BLaER1 (cell line): ENCODE measurements around the gene LMOD2.

Experiments used
- H3K27ac ChIP-seq: shearing (Covaris generic); formaldehyde crosslinking; 2 replicates; pipeline ENCODE4 v1.8.1; 2022
- H3K27me3 ChIP-seq: shearing (Covaris generic); formaldehyde crosslinking; 2 replicates; pipeline ENCODE4 v1.8.1; 2022
- H3K36me3 ChIP-seq: shearing (Covaris generic); formaldehyde crosslinking; 2 replicates; pipeline ENCODE4 v1.8.1; 2022
- H3K4me1 ChIP-seq: shearing (Covaris generic); formaldehyde crosslinking; 2 replicates; pipeline ENCODE4 v1.8.1; 2022
- H3K4me2 ChIP-seq: shearing (Covaris generic); formaldehyde crosslinking; 2 replicates; pipeline ENCODE4 v1.8.1; 2022
- H3K4me3 ChIP-seq: shearing (Covaris generic); formaldehyde crosslinking; 2 replicates; pipeline ENCODE4 v1.8.1; 2022
- H3K9ac ChIP-seq: shearing (Covaris generic); formaldehyde crosslinking; 2 replicates; pipeline ENCODE4 v1.8.1; 2022
- H3K9me3 ChIP-seq: shearing (Covaris generic); formaldehyde crosslinking; 2 replicates; pipeline ENCODE4 v1.8.1; 2022
- H4K20me1 ChIP-seq: shearing (Covaris generic); formaldehyde crosslinking; 2 replicates; pipeline ENCODE4 v1.8.1; 2022
- Cebpa-rat ChIP-seq: shearing (Covaris generic); IDR thresholded peaks from 2 replicates; pipeline ENCODE4 v1.8.1; 2022

LMOD2 gene

DNA sequence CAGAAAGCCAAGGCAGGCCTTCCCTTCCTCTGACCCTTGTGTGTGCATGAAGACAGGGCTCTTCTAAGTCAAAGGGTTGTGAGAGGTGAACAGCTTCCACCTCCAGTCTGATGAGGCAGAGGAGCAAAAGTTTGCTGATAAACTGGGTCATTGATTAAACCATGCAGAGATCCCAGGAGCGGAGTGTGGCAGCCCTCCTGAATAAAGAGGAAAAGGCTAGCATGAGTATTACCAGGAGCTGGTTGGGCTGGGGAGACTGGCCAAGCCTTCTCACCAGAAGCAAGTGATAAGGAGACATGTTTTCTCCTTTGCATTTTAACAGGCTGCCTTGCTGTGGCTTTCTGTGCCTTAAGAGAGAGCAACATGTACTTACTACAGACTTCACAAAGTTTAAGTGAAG lies 10.2 kb downstream of the LMOD2 start:
- Histone ChIP-seq H3K4me3 (no peak overlapping the region), H3K4me1 (no peaks in the 10 kb centered on the region), H3K9ac (no peak overlapping the region), H3K36me3 (no peaks in the 10 kb centered on the region), H3K27ac (no peak overlapping the region), H3K9me3 (no peaks in the 10 kb centered on the region), H3K4me2 (no peak overlapping the region), H3K27me3 (no peaks in the 10 kb centered on the region), H4K20me1 (no peaks in the 10 kb centered on the region)
- TF ChIP-seq Cebpa-rat: no peak

DNA sequence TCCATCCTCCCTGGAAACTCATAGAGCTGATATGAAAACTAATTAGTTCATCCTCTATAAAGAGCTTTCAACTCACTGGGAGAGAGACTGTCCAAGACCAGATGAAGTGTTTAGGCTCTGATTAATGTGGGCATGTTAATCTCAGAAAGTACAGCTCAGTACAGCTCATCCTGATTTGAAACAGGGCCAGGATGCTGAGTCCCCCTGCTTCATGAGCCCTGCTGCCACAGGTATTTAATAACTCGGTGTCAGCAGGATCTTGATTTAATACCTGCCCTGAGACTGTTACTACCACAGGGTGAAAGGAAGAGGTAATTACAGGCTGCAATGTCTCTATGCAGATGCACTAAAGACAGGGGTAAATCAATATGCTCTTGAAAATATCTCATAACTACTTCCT lies 10.8 kb downstream of the LMOD2 start:
- no peaks in the 10 kb centered on the region for H4K20me1 ChIP-seq
- H3K9me3 ChIP-seq: no peaks in the 10 kb centered on the region
- H3K4me1 ChIP-seq: no peaks in the 10 kb centered on the region
- H3K27ac ChIP-seq: no peak overlapping the region
- H3K4me2 ChIP-seq: no peak overlapping the region
- no peak overlapping the region for H3K4me3 ChIP-seq
- no peak for TF ChIP-seq Cebpa-rat
- H3K9ac ChIP-seq: no peak overlapping the region
- H3K27me3 ChIP-seq: no peaks in the 10 kb centered on the region
- no peaks in the 10 kb centered on the region for H3K36me3 ChIP-seq

DNA sequence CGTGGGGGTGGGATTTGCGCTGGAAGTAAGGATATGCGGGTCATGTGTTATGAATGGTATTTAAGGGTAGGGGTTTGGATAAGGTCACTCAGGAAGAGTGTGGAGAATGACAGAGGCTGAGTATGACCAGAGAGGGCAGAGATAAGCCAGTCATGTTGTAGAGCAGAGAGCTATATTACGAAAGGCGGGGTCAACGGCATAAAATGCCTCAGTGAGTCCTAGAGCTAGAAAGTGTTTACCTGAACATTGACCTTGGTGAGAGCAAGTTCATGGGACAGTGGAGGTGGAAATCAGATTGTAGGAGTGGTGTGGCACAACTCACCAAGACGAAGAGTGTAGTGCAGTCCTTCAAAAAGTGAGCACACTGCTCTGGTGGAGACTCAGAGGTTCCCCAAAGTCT lies 13.8 kb downstream of the LMOD2 start:
- H3K9ac ChIP-seq: no peak overlapping the region
- no peaks in the 10 kb centered on the region for H4K20me1 ChIP-seq
- H3K36me3 ChIP-seq: no peaks in the 10 kb centered on the region
- H3K4me2 ChIP-seq: no peak overlapping the region
- TF ChIP-seq Cebpa-rat: no peak
- H3K27me3 ChIP-seq: no peaks in the 10 kb centered on the region
- H3K4me3 ChIP-seq: no peak overlapping the region
- no peak overlapping the region for H3K27ac ChIP-seq
- no peaks in the 10 kb centered on the region for H3K4me1 ChIP-seq
- H3K9me3 ChIP-seq: no peaks in the 10 kb centered on the region

DNA sequence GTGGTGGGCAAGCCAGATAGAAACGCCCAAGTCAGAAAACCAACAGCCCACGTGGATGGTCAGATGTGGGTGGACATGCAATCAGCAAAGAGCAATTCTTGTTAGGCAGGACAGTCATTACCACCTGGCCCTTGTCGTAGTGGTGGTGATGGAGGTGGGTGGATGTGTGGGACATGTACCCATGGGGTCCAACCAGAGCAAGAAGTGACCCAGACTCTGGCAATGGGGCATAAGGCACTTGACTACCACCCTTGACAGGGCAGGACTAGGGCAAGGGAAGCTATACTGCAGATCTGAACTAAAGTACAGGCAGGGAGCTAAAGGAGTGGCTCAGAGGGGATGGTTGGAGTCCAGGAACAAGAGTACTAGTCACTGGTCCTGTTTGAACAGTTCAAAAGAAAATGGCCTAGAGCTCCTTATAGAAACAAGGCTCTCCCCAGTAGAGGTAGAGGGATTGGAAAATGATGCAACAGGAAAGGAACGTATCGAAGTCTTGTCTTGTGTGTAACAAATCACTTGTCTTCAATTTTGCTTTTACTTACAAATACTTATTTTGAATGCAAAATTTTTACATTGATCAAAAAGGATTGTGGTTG lies 17.6 kb downstream of the LMOD2 start:
- Histone ChIP-seq H4K20me1 (no peaks in the 10 kb centered on the region), H3K36me3 (no peaks in the 10 kb centered on the region), H3K4me3 (no peak overlapping the region), H3K27ac (no peak overlapping the region), H3K9me3 (no peaks in the 10 kb centered on the region), H3K4me1 (no peaks in the 10 kb centered on the region), H3K4me2 (no peak overlapping the region), H3K27me3 (no peaks in the 10 kb centered on the region), H3K9ac (no peak overlapping the region)
- no peak for TF ChIP-seq Cebpa-rat

DNA sequence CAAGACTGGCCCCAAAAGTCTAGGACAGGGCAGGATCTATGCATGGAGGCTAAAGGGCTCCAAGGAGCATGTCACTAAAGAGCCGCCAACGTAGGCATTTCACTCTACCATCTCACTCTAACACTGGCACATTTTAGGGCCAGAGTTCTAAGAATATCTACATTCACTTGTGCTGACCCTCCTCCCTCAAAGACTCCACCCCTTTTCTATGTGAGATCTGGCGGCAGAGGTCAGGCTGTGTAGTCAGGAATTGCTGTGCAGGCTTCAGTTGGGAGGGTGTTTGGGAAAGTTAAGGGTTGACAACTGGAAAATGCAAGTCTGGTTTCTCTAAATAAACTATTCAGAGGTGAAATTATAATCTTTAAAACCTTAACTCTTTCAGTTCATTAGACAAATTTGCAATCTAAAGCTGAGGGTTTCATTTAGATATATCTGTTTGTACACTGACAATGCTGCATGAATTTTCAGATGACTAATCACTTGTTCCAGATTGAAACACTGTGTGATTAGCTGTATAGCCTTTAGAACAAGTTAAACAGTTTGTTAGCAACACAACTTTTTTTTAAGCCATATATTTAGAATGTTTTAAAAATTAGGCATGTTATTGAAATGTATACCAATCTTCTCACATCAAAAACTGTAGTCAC lies 18.2 kb downstream of the LMOD2 start:
- no peaks in the 10 kb centered on the region for H3K9me3 ChIP-seq
- no peaks in the 10 kb centered on the region for H3K4me1 ChIP-seq
- no peaks in the 10 kb centered on the region for H3K36me3 ChIP-seq
- no peak overlapping the region for H3K27ac ChIP-seq
- H3K27me3 ChIP-seq: no peaks in the 10 kb centered on the region
- H3K4me3 ChIP-seq: no peak overlapping the region
- H3K9ac ChIP-seq: no peak overlapping the region
- no peaks in the 10 kb centered on the region for H4K20me1 ChIP-seq
- no peak overlapping the region for H3K4me2 ChIP-seq
- no peak for TF ChIP-seq Cebpa-rat

DNA sequence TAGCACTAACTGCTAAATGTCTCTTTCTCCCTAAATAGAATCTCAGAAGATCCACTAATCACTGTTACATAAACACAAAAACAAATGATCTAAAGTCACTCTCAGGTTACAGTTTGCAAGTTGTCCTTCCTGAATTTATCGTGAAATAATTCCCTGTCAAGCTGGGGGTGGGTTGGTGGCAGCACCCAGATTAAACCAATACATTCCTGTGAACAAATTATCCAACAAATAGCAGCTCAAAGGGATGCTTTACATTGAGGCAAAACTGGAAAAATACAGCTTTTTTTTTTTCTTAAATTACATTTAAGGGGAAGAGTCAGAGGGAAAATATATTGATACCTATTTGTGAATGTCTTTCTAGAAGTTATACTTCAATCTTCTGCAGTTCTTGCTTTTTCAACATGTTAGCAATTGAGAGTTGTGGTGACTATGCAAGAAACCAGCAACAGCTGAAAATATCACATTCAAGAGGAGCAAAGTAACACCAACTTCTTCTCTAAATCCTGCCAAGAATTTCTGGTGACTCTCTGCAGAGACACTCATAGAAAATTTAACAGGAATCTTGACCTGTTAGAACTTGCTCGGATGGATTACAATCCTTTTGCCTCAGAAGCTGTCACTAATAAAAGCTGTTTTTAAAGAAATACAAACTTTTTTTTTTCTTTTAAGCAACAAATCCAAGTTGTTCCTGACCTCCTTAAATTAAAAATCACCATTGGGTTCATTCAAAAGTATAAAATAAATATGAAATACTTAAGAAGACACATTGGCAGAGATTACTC lies 18.9 kb downstream of the LMOD2 start:
- no peaks in the 10 kb centered on the region for H3K27me3 ChIP-seq

DNA sequence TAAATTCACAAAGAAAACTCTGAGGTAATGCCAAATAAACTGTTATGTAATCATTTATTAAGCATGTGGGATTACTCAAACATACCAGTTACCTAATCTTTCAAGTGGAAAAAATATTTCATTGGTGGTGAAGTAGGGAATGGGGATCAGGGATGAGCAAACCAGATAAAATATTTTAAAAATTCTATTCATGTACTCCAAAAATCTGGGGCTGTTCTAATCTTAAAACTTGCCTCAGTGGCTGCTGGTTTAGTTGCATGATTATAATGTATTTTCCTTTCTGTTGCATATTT lies 19.5 kb downstream of the LMOD2 start:
- Histone ChIP-seq H3K27ac (no peak overlapping the region), H3K36me3 (peaks cover 7% of the 10 kb centered on the region; the same call in 1 of the 2 replicates), H4K20me1 (no peaks in the 10 kb centered on the region), H3K4me2 (no peak overlapping the region), H3K4me3 (no peak overlapping the region), H3K9ac (no peak overlapping the region), H3K9me3 (no peaks in the 10 kb centered on the region), H3K4me1 (no peaks in the 10 kb centered on the region), H3K27me3 (no peaks in the 10 kb centered on the region)
- TF ChIP-seq Cebpa-rat: no peak

More for the DNA sequence above, 18.9 kb downstream of the LMOD2 start:
- H3K4me2 ChIP-seq: no peak overlapping the region
- peaks cover 1% of the 10 kb centered on the region; the same call in 1 of the 2 replicates for H3K36me3 ChIP-seq
- H3K27ac ChIP-seq: no peak overlapping the region
- H3K9me3 ChIP-seq: no peaks in the 10 kb centered on the region
- no peak overlapping the region for H3K4me3 ChIP-seq
- no peaks in the 10 kb centered on the region for H4K20me1 ChIP-seq
- no peak for TF ChIP-seq Cebpa-rat
- H3K4me1 ChIP-seq: no peaks in the 10 kb centered on the region
- no peak overlapping the region for H3K9ac ChIP-seq

DNA sequence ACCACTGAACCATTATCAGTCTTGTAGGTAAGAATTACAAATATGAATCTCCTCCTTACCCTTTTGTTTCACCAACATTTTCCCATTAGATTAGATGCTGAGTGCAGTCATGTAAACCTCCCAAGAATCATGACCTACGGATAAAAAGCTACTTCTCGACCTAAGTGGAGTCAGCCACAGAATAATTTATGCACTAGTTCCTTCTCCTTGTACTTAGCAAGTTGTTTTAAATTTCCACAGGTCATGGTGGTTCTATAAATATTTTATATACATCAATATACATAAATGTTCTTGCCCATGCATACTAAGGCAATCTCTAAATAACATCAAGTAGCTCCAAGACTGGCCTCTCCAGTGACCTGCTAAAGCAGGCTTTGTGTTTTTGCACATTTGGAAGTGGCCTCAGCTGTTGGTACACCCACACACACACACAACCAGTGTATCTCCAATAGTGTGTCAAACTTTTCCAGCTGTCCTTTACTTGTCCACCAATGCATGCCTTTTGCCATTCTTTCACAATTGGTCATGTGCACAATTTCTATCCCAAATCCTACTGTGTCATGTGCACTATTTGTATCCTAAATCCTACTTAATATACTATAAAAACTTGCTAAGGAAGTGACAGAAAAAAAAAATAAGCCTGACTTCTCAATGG lies 21.5 kb downstream of the LMOD2 start:
- Histone ChIP-seq H3K9me3 (no peaks in the 10 kb centered on the region), H3K27ac (no peak overlapping the region), H3K4me1 (no peaks in the 10 kb centered on the region), H3K36me3 (peaks cover 16% of the 10 kb centered on the region), H3K4me3 (no peak overlapping the region), H3K4me2 (no peak overlapping the region), H3K9ac (no peak overlapping the region), H4K20me1 (no peaks in the 10 kb centered on the region), H3K27me3 (no peaks in the 10 kb centered on the region)
- no peak for TF ChIP-seq Cebpa-rat

DNA sequence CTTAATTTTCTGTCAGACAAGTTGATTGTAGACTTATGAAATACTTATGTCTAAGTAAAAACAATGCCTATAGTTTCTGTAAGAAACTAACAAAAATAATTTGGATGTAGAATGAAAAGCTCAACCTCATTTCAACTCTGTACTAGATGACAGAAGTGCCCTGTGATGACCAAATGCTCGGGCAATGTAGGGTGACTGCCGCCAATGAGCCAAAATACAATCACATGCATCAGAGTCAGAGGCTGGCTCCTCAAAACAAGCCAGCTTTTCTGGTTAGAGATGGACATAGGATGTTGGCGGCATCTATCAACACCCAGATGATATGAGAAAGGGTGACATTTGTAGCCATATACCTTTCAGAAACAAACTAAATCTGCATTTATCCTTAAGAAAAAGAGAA lies 23.9 kb downstream of the LMOD2 start:
- H4K20me1 ChIP-seq: no peaks in the 10 kb centered on the region
- H3K9ac ChIP-seq: no peak overlapping the region
- no peaks in the 10 kb centered on the region for H3K9me3 ChIP-seq
- H3K27ac ChIP-seq: no peak overlapping the region
- no peaks in the 10 kb centered on the region for H3K4me1 ChIP-seq
- TF ChIP-seq Cebpa-rat: no peak
- no peaks in the 10 kb centered on the region for H3K27me3 ChIP-seq
- no peak overlapping the region for H3K4me3 ChIP-seq
- H3K36me3 ChIP-seq: peaks cover 17% of the 10 kb centered on the region
- no peak overlapping the region for H3K4me2 ChIP-seq

DNA sequence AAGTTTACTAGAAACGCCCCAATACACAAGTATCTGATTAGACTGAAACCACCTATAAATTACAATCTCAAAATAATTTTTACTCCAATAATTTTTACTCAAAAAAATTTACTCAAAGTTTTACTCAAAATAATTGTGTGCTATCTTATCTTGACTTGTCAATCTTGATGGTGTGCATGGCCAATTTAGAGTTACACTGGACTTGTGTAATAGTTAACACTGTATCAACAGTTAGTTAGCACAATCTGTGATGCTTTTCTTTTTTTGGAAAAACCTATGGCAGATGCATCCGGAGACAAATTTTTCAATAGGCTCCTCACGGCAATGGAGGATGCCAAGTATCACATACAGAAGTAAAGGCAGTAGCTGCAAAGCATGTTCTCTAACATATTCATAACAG lies 24.9 kb downstream of the LMOD2 start:
- Histone ChIP-seq H3K36me3 (peaks cover 24% of the 10 kb centered on the region), H3K9ac (no peak overlapping the region), H3K27ac (no peak overlapping the region), H3K4me1 (no peaks in the 10 kb centered on the region), H4K20me1 (no peaks in the 10 kb centered on the region), H3K4me3 (no peak overlapping the region), H3K9me3 (no peaks in the 10 kb centered on the region), H3K4me2 (no peak overlapping the region), H3K27me3 (no peaks in the 10 kb centered on the region)
- no peak for TF ChIP-seq Cebpa-rat
